ENCODE results near the gene FNDC1. TPM values are rescaled to one million over a fixed set of nuclear protein-coding genes. Genes with fewer than 3 reads are reported as not detected.

FNDC1 gene
- total RNA-seq, 1 donor from 2014 or later: not detected

DNA sequence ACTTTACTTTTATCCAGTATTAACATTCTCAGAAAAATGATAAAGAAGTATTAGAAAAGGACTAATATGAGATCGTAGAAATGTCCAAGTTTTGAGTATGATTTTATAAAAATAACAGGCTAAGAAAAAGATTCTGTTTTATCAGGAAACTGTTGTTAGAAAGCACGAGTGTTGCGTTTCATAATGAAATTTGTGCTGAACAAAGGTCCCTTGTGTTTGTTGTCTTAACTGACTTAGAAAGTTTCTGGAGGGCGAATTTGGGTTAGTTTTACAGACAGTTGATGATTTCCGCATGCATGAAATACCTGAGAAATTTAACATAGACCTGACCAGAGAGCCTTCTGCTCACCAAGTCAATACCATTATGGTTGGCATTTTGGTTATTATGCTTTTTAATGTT, 136.0 kb downstream of the FNDC1 start:
- intact Hi-C loops (cut with micrococcal nuclease): no loop called here

DNA sequence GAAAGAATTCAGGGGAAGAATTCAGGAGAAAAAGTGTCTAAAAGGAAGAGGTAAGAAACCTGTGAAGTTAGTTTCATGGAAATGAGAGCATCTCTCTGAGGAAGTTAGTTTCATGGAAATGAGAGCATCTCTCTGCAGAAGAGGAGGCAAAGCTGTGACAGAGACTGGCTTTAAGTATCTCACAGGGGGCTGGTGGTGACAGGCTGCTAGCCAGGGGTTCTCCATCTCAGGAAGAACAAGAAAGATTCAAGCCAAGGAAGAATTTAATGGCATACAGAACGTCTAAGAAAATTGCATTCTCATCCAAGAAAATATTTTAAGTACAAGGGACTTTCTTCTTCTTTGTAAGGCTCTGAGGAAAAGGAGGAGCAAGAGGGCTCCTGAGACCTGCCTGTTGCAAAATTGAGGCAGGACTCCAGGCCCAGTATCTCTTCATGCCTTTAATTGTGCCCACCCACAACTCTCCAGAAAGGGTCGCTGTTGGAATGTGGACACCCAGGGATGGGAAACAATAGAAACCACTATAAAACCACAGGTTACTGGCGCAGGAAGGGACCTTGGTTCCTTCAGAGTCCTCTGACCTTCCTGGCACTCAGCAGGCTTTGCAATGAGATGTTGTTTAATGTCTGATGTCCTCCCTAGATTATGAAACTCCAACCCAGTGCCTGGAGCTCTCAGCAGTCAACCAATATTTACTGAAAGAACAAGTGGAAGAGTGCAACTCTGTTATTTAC, 136.8 kb downstream of the FNDC1 start:
- intact Hi-C loops (cut with micrococcal nuclease): no loop called here

DNA sequence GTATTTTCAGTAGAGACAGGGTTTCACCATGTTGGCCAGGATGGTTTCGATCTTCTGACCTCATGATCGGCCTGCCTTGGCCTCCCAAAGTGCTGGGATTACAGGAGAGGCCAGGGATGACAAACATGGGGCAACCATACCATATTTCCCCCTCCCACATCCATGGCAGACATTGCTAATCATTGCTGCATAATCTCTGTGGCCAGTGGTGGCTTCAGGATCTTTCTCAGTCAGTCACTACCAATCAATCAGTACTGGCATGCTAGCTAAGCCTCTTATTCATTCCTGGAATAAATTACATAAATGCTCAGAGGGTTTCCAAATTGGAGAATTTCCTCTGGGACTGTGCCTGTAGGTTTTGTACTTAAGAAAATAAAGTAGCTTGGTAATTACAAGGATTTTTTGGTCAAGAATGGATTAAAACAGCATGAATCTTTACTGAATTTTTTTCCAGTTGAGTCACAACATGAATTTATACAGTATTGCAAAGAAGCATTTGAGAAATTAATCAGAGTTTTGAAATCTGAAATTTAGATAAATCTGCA, 138.1 kb downstream of the FNDC1 start:
- intact Hi-C loops (cut with micrococcal nuclease): no loop called here

GRCh38 chr6:159308198-159308597, 139.0 kb downstream of the FNDC1 start:
- intact Hi-C loops (cut with micrococcal nuclease): no loop called here

DNA sequence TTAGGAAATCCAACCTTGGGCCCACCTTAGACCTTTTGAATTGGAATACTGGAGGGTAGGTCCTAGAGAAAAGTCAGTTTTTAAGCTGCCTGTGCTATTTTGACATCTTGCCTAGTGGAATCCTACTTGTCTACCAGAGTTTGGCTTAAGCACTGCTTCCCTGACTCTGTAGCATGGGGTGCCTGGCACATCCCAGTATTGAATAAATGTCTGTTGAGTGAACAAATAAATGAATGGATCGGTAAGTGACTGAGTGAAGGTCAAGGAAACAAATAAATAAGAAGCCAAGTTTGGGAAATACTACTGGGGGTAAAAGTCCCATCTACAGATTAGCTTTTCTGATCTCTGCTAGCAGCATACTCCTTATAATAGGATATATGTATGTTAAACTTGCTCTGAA, 140.5 kb downstream of the FNDC1 start:
- intact Hi-C loops (cut with micrococcal nuclease): no loop called here

DNA sequence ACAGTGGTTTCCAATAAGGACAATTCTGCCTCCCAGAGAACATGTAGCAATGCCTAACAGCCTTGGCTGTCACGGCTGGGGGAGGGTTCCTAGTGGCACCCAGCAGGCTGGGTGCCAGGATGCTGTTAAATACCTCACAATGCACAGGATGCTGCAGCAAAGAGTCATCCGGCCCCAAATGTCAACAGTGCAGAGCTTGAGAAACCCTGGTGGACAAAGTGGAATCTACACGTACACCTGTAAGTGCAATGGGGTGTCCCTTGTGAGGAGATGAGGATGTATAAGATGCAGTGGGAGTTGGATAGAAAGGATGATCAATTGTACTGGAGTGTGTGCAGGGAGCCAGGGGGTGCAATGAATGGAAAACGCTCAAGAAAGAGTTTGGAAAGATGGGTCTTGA, 142.4 kb downstream of the FNDC1 start:
- intact Hi-C loops (cut with micrococcal nuclease): no loop called here

GRCh38 chr6:159312206-159312605, 143.0 kb downstream of the FNDC1 start:
- intact Hi-C loops (cut with micrococcal nuclease): no loop called here

- intact Hi-C loops (cut with micrococcal nuclease): no loop called here
These were observed 143.8 kb downstream of the FNDC1 start for GRCh38 chr6:159313018-159313417.

DNA sequence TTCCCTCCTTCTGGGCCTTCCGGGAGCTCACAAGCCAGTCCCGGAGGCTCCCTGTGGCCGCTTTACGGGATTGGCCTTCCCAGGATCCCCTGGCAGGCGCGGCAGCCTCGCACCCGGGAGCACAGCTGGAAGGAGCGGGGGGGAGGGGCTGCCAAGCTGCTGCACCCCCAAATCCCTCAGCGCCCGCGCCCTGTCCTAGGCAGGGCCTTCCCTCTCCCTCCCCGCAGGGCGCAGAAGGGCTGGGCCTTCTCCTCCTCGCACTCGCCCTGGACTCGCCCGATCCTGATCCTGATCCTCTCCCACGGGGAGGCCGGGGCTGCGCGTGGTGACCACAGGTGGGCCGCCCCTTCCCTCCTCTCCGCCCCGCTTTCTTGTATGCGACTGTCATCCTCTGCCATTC, 146.4 kb downstream of the FNDC1 start:
- intact Hi-C loops (cut with micrococcal nuclease): no loop called here

- intact Hi-C loops (cut with micrococcal nuclease): no loop called here
These were observed 148.2 kb downstream of the FNDC1 start for GRCh38 chr6:159317430-159317829.

- intact Hi-C loops (cut with micrococcal nuclease): no loop called here
These were observed 152.1 kb downstream of the FNDC1 start for GRCh38 chr6:159321267-159321666.

Other genes starting within 250 kb of the FNDC1 start
- 1.8 and 2.3 TPM in 2 replicates for gene RSPH3, start 169.2 kb upstream of the FNDC1 start, total RNA-seq
- 42.2 and 43.7 TPM in 2 replicates for gene TAGAP, start 124.4 kb upstream of the FNDC1 start, total RNA-seq